GM04503 (cell line): Measurements from ENCODE around the gene BLNK.

ENCODE experiments used
- DNase-seq: peaks from one replicate; pipeline ENCODE4 v3.0.0-alpha.2; 2012; ENCODE audit warnings: low read depth

The BLNK gene

DNA sequence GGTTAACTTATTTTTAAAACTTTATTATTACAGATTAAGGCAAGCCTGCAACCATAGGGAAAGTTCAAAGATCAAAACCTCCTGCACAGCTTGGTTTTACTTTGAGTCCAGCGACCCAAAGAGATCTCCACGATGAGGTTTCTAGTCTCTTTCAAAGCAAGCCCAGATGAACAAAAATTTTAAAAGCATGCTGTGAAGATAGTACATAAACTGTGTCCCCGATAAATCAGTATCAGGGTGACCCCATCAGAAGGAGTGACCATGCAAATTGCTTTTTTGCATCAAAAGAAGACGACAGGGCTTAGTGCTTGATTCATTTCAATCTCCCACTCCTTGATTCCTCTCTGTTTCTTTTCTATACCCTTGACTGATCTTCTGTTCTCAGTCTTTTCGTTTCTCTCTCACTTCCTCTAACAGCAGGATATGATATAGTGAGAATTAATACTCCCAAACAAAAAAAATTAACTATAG lies 16.8 kb upstream of the BLNK start:
- no peak for DNase-seq

DNA sequence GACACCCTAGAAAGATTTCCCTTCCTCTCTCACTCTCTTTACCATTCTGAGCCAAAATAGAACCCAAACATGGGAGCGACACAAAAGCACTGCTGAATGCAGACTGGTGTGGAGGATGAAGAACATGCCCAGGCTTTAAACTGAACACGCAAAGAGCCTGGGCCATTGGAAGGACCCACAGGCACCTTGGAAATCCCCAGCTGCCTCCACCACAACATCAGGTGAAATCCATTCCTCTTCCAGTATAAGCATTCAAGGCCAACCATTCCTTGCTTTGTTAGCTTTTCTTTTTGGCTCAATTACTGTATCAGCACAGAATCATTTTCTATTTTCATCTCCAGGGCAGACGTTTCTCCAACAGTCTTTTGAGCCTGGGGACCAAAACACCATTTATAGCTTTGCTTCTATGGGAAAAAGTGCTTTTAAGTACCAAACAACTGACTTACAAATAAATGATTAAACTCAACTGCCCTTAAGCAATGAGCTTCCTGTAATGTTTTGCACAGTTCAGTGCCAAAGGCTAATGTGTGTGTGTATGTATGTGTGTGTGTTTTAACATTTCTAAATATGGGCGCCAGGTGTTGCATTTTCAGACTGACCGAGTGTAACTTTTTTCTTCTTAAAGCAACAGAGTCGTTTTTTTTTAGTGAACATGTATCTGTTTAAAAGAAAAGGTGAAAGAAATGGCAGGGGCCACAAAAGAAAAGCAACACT lies 16.2 kb upstream of the BLNK start:
- no peak for DNase-seq

DNA sequence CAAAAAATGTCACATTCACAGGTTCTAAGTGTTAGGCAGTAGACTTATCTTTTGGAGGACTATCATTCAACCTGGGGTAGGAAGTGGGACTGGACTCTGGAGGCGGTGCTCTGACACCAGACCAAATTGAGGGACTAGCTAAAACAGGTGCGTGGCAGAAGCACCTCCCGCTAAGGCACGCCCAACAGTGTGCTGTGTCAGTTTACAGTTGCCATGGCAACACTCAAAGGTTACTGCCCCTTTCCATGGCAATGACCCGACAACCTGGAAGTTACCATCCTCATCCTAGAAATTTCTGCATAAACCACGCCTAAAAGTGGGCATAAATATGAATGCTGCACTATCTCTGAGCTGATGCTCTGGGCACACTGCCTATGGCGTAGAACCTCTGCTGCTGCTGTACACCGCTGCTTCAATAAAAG lies 14.0 kb upstream of the BLNK start:
- no peak for DNase-seq

DNA sequence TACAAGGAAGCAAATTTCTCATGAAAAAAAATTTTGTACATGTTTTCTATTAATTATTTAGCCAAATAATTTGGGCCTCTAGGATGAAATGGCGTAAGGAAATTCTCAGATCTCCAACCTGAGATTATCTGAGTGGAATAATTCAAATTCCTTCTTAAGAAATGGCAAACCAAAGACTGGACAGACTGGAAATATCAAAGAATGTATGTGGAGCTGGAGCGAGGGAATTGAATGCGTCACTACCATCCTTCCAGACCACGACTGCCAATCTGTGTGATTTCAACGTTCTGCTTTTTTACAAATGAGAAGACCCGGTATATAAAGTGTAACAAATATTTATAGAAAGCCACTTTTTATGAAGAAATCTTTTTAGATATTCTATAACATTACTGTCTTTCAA lies 12.4 kb upstream of the BLNK start:
- DNase-seq = no peak

DNA sequence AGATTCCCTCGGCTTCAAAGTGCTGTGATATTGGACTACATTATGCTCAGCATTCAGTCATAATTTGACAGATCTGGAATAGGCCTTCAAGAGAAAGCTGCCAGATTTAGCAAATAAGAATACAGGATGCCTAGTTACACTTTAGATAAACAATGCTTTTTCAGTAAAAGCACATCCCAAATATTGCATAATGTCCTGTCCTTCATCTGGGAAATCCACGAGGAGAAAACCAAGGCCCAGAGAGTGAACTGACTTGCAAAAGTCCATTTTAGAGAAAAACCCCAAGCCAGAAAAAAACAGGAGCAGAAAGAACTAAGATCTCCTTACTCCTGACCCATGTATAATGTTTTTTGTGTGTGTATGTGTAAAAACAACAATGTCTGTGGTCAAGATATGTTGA lies 12.0 kb upstream of the BLNK start:
- no peak for DNase-seq

DNA sequence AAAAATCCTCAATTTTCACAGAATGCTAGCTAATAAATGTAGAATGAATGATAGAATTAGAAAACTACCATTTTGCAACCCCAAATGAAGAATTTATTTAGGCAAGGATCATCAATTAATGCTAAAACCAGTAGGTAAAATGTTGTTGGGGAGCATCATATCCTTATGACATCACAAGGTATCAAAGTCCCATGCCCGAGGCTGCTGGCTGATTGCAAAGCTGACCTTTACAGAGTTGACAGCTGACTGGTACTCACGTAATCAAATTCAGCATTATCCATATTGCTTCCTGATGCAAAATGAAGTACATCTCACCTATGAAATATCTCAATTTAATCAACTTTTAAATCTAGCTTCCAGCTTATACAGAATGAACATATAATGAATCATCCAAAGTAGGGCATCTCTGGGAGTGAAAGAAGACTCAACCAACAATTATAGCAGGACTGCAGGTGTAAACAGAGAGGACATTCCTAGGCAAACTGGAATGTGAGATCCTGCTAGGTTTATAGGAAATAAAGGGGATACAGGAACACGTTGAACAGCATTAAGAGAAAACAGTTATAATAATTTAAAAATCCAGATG lies 10.2 kb upstream of the BLNK start:
- DNase-seq = no peak

DNA sequence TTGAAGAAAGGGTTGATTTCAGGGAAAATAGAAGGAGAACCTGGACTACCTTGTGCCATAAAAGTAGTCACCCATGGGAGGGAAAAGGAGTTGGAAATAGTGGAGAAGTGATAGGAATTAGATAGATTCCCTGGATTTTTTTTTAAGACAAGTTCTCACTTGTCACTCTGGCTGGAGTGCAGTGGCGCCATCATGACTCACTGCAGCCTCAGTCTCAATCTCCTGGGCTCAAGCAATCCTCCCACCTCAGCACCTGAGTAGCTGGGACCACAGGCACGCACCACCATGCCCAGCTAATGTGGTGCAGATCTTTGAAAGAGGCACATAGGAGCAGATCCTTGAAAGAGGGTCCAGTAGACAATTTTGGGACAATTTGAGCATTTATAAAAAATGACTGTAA lies 9.5 kb upstream of the BLNK start:
- no peak for DNase-seq

DNA sequence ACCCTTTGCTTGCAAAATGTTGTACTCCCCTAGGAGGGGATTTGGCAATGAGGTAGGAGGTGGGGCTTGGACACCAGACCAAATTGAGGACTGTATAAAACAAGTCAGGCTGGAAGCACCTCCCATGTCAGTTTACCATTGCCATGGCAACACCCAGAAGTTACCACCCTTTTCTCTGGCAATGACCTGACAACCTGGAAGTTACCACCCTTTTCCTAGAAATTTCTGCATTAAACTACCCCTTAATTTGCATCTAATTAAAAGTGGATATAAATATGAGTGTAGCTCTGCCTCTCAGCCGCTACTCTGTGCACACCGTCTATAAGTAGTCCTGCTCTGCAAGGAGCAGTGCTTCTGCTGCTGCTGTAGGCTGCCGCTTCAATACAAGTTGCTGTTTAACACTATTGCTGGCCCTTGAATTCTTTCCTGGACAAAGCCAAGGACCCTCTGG lies 7.8 kb upstream of the BLNK start:
- DNase-seq = no peak

DNA sequence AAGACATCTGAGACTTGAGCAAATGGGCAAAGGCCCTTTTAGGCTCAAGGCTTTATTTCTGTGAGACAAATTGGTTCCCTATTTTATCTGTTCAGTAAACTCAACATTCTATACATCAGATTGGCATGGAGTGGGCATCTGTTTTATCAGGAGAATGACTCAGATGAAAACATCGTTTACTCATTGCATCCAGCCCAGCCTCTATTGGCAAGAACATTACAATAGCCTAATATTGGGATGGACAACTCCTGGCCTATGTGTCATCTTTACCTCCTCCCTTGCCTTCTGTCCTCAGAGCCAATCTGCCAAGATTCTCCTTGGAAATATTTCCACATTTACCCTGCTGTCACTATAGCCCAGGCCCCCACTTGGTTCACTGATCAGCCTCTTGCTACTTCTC lies 5.5 kb upstream of the BLNK start:
- no peak for DNase-seq

DNA sequence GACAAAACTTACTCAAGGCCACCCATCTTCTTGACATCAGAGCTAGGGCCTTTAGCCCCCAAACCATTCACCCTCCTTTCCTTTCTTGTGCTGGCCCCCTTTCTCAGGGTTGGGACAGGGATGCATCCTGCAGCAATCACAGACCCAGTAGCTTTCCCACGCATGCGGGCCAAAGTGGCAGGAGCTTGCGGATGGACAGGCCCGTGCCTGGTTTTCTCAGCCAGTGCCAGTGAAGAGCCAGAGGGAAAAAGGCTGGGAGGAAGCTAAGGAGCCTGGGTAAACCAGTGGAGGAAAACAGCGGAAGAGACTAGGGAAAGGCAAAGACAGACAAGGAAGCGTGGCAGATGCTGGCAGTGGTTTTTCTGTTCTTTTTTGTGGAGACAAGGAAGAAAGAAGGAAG lies 5.1 kb upstream of the BLNK start:
- no peak for DNase-seq

DNA sequence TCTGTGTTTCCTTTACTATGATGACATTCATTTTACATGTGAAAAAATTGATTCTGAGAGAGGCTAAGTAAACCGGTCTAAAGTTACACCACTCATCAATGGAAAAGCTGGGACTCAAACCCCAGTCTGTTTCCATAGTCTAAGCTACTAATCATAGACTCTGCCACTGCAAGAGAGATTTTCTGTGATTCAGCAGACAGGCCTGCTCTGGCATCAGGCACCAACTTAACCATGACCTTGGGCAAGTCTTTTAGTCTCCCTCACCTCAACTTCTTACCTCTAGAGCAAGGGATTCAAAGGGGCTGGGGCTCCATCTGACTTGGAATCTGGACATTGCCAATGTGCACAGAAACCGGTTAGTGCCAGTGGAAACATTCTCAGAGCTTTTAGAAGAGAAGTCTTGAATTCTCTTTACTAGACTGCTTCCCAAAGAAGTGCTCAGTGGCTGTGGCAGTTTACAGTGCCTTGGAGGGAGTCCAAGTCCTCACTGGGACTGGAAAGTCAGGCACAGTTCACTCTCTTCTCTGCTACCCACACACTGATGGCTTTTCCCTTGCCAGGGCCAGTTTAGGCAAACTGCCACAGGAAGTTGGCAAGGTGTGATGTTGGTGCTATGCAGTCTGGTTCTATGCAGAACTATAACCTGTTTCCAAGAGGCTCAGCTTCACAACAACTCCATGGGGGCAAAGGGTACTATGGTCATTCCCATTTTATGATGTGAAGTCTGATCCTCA lies 4.5 kb upstream of the BLNK start:
- DNase-seq = no peak

DNA sequence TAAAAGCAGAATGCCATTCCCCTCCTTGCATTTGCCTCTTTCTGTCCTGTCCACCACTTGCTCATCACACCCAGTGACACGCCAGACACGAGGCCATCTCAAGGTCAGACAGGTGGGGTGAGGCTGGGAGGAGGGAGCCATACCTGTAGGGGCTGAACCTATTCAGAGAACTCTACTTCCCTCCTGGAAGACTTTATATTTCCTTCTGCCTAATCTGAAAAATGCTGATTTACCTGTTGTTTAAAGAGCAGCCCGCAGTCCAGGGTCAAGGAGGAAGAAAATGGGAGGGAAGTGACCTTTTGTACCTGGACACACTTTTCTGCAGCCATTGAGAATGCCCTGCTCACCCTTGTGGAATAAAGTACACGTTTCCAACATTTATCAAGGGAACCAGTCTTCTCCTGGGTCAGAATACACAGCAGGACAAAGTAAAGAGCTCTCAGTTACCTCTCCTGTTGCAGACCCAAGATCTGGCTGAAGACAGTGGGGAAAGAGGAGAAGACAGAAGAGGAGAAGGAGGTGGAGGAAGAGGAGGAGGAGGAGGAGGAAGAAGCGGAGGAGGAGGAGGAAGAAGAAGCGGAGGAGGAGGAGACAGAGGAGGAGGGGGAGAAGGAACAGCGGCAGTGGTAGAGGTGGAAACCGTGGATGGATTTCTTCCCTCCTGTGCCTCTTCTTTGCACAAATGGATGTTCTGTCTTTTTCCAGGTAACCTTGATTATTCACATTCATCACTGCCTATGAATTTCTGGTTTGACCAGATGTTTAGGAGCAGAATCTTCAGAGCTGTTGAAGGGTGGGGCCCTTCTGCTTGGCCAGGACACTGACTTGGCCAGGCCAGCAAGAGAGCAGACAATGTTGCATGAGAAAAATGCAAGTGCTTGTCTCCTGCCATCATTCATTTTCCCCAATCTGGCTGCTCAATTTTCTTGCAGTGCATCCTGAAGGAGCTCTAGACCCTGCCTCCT lies 1.2 kb upstream of the BLNK start:
- no peak for DNase-seq

DNA sequence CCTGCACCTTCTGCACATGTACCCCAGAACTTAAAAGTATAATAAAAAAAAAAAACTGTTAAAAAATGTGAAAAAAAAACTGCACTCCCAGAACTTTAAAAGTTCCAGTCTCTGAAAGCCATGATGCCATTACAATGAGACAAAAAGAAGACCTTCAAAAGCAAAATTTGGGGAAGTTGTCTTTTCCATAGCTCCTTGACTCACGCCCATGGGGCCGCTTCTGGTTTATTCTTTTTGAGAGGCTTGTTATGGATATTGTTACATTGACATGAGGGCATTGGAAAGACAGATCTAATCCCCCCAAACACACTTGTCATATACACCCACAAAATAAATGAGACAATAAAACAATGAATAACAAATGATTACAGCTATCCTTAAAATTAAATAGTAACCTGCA lies 798 bp downstream of the BLNK start:
- DNase-seq = no peak

DNA sequence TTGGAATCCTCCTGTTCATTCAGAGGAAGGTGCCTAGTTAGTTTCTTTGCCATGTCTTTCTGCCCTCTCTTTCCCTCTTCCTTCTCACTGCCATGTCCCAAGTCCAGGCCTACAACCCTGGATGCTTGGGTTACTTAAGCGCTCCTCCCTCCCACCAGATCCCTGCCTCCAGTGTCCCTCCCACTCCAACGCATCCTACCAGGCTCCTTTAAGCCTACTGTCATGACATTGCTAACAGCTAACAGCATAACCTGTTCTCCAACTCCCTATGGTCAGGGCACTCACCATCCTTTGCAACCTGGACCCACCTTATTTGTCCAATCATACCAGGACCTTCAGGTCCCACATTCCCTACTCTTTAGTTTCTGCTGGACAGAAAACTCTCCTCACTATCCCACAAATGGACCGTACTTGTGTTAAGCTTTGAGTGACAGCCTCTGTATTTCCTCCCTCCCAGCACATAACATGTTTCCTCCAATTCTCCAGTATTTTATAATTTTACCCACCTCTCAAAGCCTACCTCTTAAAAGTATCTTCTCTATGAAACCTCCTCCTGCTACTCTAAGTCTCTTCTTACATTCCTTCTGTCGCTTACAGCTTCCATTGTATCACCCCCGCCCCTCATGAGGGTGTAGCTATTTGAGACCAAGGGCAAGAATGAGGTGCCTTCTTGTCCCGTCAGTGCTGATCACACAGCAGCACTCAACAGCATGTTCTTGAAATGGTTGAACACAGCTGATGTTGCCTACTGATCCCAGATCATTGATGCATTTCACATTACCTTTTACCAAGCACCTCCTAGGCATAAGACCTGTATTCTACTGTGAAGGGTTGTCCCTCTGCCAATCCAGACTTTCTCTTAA lies 1.7 kb downstream of the BLNK start:
- no peak for DNase-seq

DNA sequence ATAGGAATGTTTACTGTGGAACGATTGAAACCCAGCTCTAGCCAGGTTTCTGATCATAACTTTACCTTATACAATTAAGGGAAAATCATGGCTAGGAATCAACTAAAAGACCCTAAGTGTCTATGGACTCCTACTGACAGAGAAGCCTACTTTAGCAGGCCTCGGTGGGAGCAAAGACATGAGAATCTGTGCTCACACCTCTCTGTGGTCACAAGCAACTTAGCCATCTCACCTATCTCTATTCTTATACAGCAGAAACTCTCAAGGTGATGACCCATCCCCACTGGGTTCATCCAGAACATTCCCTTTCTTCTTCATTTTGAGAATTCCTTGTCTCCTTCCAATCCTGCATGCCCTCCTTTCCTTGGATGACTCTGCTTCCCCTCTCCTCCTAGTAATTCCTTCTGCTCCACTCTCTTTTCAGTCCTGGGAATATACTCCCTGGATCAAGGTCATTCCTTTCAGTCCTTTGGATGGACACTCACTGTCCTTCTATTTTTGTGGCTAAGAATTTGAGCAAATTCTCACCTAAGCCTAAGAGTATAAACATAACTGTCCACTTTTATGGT lies 2.9 kb downstream of the BLNK start:
- no peak for DNase-seq

DNA sequence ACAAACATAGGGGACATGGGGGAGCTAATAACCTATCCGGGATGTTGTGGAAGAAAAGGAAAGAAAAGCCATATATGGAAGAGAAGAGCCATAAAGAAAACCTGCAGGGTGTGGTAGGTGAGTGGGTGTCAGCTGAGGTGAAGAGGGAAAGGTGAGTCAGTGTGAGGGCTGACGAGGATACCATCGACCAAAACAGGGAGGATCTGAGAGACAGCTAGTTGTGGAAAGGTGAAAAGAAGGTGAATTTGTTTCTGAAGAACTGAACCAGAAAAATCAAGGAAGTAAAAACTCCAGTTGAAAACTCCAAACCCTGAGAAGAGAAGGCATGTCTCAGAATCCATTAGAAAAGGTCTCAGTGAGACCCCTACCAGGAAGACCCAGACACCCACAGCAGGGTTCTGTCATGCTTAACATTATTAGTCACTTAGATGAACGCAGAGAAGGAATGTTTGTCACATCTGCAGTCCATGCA lies 4.1 kb downstream of the BLNK start:
- no peak for DNase-seq

DNA sequence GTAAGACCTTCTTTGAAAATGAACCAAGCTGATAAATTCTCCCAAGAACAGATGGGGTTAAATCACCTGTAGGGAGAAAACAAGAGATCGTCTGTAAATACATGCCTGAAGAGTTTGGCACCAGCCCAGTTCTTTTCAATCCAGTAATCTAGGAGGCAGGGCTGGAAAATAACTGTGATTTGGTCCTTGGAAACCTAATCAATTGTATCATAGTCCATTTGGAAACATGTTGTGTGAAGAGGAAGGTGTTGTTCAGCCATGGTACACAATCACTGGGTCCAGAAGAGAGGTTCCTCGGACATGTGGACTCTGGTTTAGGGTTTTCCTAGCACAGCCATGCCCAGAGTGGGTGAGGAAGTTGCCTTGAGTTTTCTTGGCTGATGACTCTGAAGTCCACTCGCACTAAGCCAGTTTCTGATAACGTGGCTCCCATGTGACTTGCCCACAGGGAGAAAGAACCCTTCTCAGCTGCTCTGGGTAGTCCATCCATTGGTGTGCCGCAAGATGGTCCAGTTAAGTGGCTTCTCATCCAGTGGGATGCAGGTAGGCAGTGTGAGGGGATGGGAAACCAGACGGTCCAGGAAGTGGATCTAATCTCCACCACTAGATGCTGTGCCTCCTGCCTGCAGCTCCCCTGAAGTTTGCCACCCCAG lies 5.1 kb downstream of the BLNK start:
- DNase-seq = no peak

DNA sequence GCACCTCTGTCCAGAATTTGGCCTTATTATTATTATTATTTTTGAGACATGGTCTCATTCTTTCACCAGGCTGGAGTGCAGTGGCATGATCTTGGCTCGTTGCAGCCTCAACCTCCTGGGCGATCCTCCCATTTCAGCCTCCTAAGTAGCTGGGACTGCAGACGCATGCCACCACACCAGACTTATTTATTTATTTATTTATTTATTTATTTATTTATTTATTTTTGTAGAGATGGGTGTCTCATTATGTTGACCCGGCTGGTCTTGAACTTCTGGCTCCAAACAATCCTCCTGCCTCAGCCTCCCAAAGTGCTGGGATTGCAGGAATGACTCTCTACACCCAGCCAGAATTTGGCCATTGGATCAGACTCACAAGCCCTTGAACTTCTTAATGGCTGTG lies 6.4 kb downstream of the BLNK start:
- no peak for DNase-seq

DNA sequence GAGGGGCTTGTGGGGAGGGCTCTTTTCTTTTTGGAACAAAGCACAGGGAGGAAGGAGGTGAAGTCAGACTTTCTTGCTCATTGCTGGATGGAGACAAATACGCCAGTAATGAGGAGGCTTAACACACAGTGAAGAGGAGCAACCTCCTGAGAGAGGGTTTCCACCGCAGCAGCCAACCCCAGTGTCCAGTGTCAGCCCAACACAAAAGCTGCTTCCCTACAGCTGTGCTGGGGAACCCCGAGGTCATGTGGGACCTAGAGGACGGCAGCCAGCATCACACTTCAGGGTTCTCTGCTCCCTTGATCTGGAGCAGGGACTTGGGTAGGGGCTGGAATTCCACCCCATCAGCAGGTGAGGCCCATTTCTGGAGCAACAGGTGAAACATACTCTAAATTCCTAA lies 7.7 kb downstream of the BLNK start:
- DNase-seq = no peak

DNA sequence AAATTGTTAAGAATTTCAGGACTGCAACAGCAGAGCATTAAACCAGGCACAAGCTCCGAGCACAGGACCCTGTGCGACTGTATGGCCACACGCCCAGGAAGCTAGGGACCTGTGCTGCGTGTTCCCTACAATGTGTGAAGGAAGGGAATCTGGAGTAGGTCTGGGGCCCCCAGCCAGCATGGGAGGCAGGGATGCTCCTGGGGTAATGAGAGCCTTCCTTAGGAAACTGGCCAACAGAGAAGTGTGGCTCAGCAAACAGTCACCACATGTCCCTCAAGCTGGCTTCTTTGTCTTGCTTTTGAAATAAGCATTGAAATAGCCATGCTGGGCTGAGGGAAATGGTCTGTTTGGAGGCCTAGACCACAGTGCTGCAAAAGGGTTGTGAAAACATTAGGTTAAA lies 8.2 kb downstream of the BLNK start:
- DNase-seq = no peak
